GM18861 (cell line): ENCODE measurements around the gene NHP2.

Source experiments
- ATAC-seq: cut with Tn5 transposase; IDR thresholded peaks from one replicate; pipeline ENCODE4 v1.9.1; 2021; ENCODE audit not compliant: unreplicated experiment

Gene NHP2

DNA sequence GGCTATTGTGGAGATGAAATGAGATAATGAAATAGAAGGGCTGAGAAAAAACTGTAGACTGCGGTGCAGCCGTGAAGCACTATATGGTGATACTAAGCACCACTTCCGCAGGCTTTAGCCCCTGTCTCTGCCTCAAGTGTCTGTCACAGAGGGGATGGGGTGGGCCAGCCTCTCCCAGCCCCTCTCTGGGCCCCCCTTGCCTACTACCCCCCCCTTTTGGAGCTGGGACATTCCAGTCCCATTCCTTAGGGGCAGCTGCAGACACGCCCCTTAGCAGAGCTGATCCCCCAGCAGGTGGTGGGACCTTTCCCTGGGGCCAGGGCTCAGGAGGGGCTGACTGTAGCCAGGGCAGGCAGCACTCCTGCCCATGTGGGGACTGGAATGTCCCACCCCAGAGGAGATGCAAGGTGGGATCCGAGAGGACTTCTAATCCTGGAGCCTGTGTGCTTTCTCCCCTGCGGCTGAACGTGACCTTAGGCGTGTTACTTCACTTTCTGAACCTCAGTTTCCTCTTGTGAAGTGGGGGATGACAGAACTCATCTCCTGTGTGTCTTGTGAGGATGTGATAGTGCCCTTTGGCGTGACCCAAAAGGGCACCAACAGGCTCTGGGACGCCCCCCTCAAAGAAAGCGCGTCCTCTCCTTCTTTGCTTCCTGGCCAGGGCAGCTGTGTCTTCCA lies 38.4 kb downstream of the NHP2 start:
- no peak for ATAC-seq

DNA sequence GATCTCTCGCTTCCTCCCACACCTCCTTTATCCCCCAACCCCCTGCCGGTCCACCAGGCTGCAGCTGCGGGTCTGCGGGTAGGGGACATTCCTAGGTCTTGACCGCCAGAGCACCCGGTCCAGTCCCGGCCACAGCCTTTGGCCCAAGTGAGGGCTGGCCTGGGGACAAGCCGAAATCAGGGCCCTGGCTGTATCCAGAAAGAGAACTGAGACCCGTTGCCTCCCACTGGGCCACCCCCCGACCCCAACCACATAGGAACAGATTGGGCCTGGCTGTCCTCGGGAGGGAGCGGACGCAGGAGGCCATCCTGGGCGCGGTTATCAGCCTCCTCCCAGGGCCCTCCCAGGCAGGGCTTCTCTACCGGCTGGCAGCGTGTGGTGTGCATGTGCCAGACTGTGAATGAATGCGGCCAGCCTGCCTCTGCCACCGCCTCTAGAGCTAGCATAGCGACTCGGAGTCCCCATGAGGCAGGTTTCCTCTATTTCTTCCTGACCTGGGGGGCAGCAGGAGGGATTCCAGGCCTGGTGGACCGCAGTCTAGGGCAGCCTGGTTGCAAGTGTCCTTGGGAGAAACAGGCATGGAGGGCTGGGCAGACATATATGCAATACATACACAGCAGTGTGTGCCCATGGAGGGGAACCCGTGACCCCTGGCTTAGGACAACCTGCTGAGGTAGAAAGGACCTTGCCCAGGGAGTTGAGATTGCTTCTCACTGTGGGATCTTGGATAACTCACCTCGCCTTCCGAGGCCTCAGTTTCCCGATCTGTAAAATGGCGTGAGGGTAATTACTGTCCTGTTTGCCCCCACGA lies 39.2 kb downstream of the NHP2 start:
- ATAC-seq = no peak

DNA sequence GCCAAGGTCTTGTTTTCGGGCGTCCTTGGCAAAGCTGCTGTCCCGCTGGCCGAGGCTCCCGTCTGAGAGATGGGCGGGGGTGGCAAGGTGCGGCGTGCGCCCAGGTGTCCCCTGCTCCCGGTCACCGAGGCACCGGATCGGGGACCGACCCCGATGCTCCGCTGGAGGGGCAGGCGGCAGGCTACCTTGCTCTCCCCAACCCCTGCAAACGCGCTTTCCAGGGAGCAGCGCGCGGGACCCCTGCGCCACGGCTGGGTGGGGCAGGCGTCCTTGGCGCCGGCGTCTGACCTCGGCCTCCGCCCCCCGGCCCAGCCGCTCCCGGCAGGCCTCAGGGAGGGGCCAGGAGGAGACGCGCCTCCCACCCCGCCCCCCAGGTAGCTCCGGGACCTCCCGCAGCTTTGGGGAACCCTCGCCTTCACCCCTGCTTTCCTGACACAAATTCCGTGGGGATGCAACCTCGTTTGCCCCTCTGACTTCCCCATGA lies 39.8 kb downstream of the NHP2 start:
- ATAC-seq = no peak

DNA sequence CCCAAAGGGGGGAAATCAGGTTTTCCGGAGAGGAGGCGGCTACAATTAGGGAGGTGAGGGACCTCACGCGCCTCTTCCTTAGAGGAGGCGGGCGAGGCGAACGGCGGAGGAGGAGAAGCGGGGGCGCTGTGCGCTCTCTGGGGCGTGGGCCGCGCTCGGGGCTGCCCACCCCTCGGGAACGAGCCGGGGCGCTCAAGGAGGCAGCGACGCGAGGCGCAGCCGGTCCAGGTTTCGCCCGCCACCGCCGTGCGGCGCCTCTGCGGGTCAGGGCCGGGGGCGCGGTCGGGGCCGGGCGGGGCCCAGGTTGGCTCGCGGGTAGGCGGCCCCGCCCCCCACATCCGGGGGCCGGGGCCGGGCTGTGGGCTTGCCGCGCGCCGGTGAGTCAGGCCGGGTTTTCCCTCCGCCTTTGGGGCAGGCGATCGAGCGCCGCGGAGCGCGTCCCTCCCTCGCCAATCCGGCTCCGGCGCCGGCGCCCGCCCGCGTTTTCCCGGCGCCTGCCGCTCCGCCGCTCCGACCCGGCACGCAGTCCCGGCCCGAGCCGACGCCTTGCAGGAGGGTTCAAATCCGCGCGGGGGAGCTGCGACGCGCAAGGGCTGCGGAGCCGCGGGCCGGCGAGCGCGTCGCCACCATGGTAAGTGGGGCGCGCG lies 40.4 kb downstream of the NHP2 start, which contains the start of gene N4BP3:
TSS of gene N4BP3 (plus strand) at position 392 of the 647 bp plus-strand sequence. CDS start 6,052 bp downstream, outside the sequence.
- peak; percentile 47 for ATAC-seq

DNA sequence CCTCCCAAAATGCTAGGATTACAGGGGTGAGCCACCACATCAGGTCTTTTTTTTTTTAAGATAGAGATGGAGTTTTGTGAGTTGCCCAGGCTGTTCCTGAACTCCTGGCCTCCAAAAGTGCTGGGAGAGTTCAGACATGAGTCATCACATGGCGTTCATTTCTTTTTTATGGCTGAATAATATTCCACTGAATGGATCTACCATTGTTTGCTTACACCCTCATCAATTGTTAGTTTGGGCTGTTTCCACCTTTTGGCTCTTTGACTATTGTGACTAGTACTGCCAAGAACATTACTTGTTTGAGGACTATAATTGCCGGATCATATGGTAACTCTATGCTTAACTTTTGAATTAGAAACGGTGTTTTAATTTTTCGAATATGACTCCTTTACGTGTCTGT lies 41.1 kb downstream of the NHP2 start:
- no peak for ATAC-seq

DNA sequence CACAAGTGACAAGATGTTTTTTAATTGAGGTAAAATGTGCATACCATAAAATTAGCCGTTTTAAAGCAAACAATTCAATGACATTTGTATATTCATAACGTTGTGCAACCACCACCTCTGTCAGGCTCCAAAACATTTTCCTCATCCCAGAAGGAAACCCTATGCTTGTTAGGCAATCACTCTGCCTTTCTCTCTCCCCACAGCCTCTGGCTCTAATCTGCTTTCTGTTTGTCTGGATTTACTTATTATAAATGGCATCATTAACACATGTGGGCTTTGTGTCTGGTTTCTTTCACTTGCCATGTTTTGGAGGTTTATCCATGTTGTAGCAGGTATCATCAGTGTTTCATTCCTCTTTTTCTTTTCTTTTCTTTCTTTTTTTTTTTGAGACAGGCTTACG lies 41.8 kb downstream of the NHP2 start:
- no peak for ATAC-seq

DNA sequence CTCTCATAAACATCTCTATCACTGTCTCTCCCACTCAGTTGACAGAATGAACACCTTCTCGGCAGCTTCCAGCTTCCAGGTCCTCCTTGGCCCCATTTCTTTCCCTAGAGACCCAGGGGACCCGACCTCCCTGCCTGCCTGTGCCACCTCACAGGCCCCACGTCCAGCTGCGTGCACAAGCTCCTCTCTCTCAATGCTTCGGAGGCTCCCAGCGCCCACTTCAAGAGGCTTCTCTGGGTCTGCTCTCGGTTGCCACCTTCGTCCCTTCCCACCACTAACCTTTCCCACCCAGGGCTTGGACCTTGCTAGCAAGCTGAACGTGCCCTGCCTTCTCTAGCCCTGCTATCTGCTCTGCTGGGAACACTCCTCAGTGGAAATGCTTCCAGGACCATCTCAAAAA lies 43.2 kb downstream of the NHP2 start:
- ATAC-seq = no peak

DNA sequence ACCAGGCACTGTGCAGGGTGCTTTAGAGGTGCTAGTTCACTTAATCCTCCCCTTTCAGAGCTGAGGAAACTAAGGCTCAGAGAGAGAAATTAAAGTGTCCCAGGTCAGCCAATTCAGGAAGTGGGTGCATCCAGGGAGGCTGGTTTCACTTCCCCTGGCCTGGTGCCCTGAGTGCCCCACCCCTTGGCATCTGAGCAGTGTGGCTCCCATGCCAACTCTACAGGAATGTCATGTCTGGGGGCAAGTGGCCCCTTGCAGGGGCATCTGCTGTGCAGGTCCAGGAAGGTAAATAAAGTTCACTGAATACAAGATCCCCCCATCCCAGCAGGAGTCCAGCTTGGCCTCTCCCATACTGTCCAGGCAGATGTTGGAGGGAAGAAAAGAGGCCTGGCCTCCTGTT lies 44.7 kb downstream of the NHP2 start:
- no peak for ATAC-seq

DNA sequence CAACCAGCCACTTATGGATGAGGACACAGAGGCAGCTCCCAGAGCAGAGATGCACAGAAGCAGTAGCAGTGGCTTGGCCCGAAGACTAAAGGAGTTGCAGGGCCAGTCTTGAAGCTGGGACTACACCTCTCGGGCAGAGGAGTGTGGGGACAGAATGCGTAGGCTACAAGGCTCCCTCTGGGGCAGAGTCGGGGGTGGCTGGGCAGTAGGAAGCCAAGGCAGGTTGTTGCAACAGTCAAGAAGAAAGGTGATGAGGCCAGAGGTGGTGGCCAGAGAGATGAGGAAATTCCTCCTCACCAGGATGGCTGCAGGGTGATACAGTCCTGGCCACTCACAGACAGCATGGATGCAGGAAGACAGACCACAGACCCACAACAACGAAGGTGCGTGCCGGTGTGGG lies 45.2 kb downstream of the NHP2 start:
- no peak for ATAC-seq

DNA sequence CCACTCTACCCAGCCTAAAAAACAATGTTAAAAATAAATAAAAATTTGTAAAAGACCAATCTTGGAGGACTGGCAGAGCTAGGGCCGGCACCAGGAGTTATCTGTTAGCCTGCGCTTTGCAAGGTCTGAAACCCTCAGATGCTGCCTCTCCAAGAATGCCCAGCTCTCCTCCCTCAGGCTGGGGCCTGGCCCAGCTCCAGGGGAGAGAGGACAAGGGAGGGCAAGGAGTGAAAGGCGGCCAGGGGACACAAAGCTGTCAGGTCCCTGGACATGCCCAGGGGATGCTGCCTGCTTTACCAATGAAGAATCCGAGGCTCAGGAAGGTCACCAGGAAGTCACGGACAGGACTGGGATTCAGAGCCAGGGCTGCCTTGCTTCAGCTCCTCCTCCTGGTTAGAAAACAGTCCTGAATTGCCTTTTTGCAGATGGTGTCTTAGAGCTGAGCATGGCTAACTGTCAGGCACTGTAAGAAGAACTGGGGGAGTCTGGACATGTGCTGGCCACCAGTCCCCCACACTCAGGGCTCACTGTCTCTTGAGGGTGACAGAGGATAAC lies 45.9 kb downstream of the NHP2 start:
- ATAC-seq = no peak

DNA sequence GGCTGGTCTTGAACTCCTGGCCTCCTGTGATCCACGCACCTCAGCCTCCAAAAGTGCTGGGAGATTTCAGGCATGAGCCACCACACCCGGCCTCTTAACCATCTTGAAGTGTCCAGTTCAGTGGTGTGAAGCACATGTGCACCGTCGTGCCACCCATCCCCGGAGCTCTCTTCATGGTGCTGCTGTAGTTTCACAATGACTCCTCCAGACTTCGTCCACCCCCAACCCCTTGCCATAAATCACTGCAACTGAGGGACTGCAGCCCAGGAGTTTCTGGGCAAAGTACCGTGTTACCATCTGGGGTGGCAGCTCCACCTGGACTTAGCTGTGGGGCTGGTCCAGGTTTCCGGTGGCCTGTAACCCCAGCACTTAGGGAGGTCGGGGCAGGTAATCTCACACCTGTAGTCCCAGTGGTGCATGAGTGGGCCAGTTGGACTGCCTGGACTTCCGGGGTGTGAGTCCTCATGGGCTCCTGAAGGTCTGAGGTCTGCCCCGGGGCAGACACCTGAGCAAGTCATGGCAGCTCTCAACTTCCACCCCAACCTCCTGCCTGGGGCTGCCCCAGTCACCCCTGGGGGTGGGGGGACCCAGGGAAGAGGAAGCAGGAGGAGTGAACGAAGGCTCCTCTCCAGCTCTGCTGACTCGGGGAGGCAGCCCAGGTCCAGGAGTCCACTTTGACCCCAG lies 47.0 kb downstream of the NHP2 start:
- no peak for ATAC-seq

DNA sequence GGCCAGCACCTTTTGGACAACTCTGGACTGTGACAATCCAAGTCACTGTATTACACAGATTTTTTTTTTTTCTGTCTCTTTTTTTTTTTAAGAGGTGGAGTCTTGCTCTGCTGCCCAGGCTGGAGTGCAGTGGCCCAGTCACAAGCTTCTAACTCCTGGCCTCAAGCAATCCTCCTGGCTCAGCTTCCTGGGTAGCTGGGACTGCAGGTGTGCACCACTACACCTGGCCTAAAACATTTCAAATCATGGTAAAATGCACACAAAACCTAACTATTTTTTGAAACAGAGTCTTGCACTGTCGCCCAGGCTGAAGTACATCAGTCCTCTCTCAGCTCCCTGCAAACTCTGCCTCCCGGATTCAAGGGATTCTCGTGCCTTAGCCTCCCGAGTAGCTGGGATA lies 47.6 kb downstream of the NHP2 start:
- ATAC-seq = no peak

DNA sequence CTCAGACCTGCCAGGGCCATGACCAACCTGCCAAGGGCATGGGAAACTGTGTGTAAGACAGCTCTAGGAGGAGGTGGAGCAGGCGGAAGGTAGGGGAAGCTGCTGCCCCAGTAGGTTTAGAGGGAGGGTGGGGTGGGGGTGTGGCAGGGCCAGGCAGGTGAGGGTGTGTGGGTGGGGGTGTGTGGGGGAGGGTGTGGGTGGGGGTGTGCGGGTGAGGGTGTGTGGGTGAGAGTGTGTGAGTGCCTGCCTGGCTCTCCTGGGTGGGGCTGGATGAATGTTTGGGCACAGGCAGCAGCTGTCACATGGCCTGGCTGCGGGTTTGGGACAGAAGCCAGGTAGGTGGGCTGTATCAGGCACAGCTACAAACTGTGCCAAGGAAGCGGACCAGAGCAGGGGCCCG lies 49.2 kb downstream of the NHP2 start:
- ATAC-seq = no peak

DNA sequence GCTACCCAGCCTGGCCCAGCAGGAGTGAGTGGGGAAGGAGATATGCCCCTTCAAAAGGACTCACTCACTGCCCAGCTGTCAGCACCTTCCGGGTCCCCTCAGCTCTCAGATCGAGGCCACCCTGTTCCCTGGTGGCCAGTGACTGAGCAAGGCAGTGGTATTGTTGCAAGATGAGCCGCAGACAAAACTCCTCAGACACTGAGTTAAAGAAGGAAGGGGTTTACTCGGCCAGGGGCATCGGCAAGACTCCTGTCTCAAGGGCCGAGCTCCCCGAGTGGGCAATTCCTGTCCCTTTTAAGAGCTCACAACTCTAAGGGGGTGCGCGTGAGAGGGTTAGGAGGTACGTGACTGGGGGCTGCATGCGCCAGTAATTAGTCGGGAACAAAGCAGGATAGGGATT lies 50.1 kb downstream of the NHP2 start:
- ATAC-seq = no peak
